Mucosa of gallbladder (tissue), 1 donor: ENCODE results near the gene ALX3. TPM values are rescaled to one million over a fixed set of nuclear protein-coding genes. Genes with fewer than 3 reads are reported as not detected.
A peak's percentile ranks its signal among the peaks of the same experiment; 100 is the strongest.
"Not testable (repeated sequence)": the region's sequence is repeated elsewhere in the genome, so short reads cannot be mapped to it uniquely, and the experiment has no call there.

ENCODE experiments used
- DNase-seq: peaks from one replicate; pipeline ENCODE4 v3.0.0-alpha.2; 2020; ENCODE audit warnings: low spot score
- total RNA-seq: library from RNA; stranded (reverse); gene quantifications from one replicate; pipeline ENCODE4 v1.2.1, GENCODE V29; 2021
- donor health status: DM: no; HTN: no; CAD: no.

ALX3 gene
- total RNA-seq, 1 donor from 2014 or later = not detected

DNA sequence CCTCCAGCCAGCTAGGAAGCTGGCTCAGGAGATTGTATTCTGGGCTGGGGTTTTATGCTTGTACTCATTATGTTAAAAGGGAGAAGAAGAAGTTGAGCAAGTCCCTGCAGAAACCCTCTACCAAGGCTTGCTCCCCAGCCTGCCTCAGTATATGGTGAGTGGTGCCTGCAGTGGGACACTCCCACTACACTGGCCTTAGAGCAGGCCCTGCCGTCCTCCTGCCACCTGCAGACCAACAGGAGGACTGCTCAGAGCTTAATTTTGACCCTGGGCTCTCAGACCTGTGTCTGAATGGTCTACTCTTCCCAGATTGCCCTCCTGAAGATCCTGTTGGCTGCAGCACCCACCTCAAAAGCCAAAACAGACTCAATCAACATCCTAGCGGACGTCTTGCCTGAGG is 23.0 kb downstream of the ALX3 start:
- no peak for DNase-seq

DNA sequence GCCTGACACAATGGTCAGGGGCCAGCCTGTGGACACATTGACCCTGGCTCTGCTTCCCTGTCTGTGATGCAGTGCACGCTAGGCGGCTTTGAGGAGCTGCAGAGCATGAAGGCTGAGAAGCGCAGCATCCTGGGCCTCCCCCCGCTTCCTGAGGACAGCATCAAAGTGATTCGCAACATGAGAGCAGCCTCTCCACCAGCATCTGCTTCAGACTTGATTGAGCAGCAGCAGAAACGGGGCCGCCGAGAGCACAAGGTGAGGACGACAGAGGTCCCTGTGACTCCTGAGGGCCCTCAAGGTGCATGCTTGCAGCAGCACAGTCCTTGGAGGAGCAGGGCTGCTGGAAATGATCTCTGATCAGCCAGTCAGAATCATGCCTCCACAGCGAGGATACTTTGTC is 27.5 kb downstream of the ALX3 start:
- no peak for DNase-seq

- DNase-seq = no peak
Observed at GRCh38 chr1:110040548-110040947, 29.9 kb downstream of the ALX3 start.

GRCh38 chr1:110039641-110040040 is 30.8 kb downstream of the ALX3 start:
- no peak for DNase-seq

- DNase-seq = no peak
Observed at GRCh38 chr1:110038271-110038670, 32.2 kb downstream of the ALX3 start.

DNA sequence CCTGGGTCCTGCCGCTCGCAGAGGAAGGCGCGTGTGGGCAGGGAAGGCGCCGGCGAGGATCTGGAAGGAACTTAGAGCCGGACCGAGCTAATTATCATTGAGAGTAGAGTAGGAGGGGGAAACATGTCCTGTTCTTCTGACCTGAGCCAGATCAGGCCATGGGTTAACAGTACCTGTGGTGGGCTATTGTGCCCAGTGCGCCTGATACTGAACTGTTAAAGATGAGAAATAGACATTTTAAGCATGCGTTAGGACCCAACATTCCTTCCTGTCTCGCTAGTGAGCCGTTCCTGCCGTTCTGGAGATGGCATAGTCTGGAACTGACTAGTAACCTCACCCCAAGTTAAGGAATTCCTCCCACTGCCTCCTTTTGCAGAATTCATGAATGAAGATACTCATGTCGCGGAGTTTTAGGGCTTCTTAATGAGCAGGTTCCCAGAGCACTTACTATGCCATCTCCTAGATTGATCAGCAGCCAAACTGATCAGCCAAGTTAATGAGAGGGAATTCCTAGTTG is 35.2 kb downstream of the ALX3 start:
- DNase-seq = no peak

DNA sequence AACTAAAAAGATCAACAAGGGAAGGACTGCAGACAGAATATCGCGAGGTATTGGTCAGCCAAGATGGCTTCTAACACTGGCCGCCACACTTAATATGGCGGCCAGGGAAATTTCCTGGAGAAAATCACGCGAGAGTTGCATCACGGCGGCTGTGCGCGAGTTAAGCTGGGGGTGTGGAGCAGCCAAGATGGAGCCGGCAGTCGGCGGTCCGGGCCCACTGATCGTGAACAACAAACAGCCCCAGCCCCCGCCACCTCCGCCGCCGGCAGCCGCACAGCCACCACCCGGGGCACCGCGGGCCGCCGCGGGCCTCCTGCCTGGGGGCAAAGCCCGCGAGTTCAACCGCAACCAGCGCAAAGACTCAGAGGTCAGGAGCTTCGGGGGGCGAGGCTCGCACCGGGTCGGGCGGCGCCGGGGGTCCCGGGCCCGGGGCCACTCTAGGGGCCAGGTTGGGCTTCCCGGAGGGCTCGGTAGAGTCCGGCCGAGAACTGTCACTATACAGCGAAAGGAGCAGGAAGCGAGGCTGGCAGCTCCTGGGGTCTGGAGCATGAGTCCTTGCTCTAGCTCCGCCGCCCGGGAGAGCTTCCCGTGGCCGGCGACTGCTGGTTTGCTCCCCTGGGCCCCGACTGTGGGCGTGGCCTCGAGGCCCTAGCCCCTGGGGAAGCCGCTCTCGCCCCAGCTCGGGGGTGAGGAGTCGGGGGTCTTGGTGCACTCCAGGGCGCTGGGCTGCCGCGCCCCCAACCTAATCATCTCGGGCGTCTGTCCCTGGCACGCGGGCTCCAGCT is 35.8 kb downstream of the ALX3 start, which contains the start of gene STRIP1:
STRIP1 (plus strand) TSS at position 174 of the 785 bp plus-strand sequence; CDS start at position 188, 14 bp downstream.
- peak; percentile 96 for DNase-seq

DNA sequence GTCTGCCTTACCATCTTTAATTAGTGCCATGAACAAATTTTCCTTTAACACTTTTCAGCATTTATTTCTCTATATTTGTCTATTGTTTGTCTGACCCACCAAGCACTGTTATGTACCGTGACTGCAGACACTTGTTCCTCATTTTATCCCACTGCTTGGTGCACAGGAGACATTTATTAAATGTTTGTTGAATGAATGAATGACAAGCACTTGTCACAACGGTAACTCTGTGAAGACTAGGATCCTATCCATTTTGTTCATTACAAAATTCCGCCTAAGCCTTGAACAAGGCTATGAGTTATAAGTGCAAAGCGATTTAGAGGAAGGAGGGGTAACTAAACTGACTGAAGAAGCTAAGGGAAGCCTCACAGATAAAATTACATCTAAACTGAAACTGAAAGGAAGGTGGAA is 36.4 kb downstream of the ALX3 start:
- DNase-seq = no peak

DNA sequence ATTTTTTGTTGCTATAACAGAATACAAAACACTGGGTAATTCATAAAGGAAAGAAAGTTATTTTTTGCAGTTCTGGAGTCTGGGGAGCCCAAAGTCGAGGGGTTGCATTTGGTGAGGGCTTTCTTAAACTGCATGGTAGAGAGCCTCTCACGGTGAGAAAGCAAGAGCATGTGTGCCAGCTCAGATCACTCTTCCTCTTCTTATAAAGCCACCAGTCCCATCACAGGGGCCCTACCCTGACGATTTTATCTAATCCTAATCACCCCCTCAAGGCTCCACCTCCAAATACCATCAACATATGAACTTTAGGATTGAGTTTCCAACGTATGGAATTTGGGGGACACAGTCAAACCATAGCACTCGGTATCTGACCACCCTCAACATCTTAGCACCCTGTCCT is 37.1 kb downstream of the ALX3 start:
- no peak for DNase-seq

GRCh38 chr1:110032327-110032726 is 38.1 kb downstream of the ALX3 start:
- no peak for DNase-seq

GRCh38 chr1:110030687-110031086 is 39.8 kb downstream of the ALX3 start:
- DNase-seq = not testable (repeated sequence)

DNA sequence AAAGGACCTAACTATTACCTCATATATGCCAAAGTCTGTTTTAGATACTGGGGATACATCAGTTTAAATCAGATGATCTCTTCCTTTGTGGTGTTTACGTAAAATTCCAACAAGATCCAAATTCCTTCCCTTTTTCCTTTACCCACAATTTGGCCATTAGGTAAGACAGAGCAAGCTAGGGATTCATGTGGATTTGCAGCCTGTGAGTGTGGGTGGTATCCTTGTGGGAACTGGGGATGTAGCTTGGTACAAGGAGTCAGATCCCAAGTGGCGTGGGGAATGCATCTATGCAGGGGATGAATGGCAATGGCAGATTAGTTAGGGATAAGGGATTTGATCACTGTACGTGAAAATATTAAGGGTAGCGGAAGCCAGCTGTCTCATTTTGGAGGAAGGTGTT is 45.9 kb downstream of the ALX3 start:
- no peak for DNase-seq

- no peak for DNase-seq
Observed at GRCh38 chr1:110021285-110021684, 49.2 kb downstream of the ALX3 start.

DNA sequence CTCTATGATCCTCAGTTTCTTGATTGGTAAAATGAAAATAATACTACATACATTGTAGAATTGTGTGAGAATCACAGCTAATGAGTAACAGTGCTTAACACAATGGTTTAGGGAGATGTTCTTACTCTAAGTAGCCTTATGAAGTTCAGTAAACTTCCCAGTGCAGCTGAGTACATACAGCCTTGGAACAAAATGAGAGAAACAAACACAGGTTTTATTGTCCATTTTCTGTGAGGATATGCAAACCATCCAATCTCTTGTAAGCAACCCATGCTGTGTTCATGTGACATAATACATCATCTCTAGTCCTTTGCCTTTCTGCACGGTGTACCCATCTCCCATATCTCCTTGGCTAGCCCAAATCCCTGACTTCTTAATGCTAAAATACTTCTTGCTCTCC is 50.7 kb downstream of the ALX3 start:
- no peak for DNase-seq

DNA sequence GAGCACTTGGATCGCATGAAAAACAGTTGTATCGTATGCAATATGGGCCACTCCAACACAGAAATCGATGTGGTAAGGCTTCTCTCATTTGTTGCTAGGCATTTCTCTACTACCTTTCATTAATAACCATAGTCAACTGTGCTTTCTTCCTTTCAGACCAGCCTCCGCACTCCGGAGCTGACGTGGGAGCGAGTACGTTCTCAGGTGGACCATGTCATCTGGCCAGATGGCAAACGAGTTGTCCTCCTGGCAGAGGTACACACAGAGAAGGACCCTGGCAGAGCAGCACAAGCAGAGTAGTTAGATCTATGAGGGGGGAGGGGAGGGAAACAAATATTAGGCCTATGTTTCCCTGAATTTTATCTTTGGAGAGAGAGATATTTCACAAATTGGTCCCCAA is 52.1 kb downstream of the ALX3 start:
- no peak for DNase-seq

GRCh38 chr1:110017792-110018191 is 52.7 kb downstream of the ALX3 start:
- no peak for DNase-seq

GRCh38 chr1:110012100-110012780 is 58.2 kb downstream of the ALX3 start:
- no peak for DNase-seq

- peak; percentile 36 for DNase-seq
Observed at GRCh38 chr1:110011527-110012041, 58.9 kb downstream of the ALX3 start.

Other genes starting within 250 kb of the ALX3 start
- 184 TPM for gene CSF1, start 159.8 kb downstream of the ALX3 start, total RNA-seq
- 166 TPM for gene AHCYL1, start 85.9 kb downstream of the ALX3 start, total RNA-seq
- 39.4 TPM for gene STRIP1, start 36.0 kb downstream of the ALX3 start, total RNA-seq
- not detected for gene UBL4B, start 41.8 kb upstream of the ALX3 start, total RNA-seq
- 0.35 TPM for gene SLC6A17, start 79.8 kb upstream of the ALX3 start, total RNA-seq
- 25.5 TPM for gene KCNC4, start 139.6 kb upstream of the ALX3 start, total RNA-seq